ENCODE results near the gene UMOD.
"Not testable (repeated sequence)": the region's sequence is repeated elsewhere in the genome, so short reads cannot be mapped to it uniquely, and the experiment has no call there.

UMOD gene

DNA sequence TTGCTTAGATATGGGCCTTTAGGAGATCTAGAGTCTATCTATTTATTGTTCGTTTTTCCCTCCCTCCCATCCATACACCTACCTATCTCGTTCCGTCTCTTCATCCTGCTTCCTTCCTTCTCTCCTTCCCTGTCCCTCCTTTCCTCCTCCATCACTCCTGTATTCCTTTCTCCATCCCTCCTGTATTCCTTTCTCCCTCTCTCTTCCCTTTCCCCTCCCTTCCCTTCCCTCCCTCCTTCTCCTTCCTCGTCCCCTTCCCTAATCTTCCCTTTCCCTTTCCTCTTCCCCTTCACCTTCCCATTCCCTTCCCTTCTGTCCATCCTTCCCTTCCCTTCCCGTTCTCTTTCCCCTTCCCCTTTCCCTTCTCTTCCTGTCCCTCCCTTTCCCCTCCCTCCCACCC lies 35.8 kb downstream of the UMOD start:
- H3K9ac ChIP-seq (ENCODE audit: low read length): no peak overlapping the region
- no peaks in the 10 kb centered on the region for H3K4me1 ChIP-seq (ENCODE audit: control insufficient read depth, insufficient read depth, low read length)
- no peak overlapping the region for H3K4me3 ChIP-seq (ENCODE audit: low read length)
- H3K36me3 ChIP-seq (ENCODE audit: control insufficient read depth, insufficient read depth, low read length): no peaks in the 10 kb centered on the region
- H3K27me3 ChIP-seq (ENCODE audit: control insufficient read depth, insufficient read depth, low read length): no peaks in the 10 kb centered on the region
- no peak overlapping the region for H3K27ac ChIP-seq (ENCODE audit: low read depth, low read length)

- Histone ChIP-seq H3K4me3 (ENCODE audit: low read length) (no peak overlapping the region), H3K4me1 (ENCODE audit: control insufficient read depth, insufficient read depth, low read length) (no peaks in the 10 kb centered on the region), H3K36me3 (ENCODE audit: control insufficient read depth, insufficient read depth, low read length) (no peaks in the 10 kb centered on the region), H3K9ac (ENCODE audit: low read length) (no peak overlapping the region), H3K27ac (ENCODE audit: low read depth, low read length) (no peak overlapping the region), H3K27me3 (ENCODE audit: control insufficient read depth, insufficient read depth, low read length) (no peaks in the 10 kb centered on the region)
Measured at GRCh38 chr16:20315764-20316163, 36.8 kb downstream of the UMOD start.

DNA sequence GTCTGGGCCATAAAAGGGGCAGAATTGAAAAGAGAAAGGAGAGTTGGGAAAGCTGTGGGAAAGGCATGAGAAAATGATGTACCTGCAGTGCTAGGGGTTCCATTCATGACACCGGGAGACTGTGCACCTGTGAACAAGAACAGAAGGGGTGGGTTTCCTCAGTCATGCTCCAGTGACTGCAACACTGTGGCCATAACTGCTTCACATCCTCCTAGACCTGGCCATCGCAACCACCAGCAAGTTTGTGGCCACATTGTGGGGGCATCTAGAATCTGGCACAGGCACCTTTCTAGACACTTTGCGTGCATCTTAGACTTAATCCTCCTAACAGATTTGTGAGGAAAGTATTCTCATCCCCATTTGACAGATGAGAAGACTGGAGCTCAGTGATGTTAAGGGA lies 37.9 kb downstream of the UMOD start:
- Histone ChIP-seq H3K4me3 (ENCODE audit: low read length) (no peak overlapping the region), H3K9ac (ENCODE audit: low read length) (no peak overlapping the region), H3K4me1 (ENCODE audit: control insufficient read depth, insufficient read depth, low read length) (no peaks in the 10 kb centered on the region), H3K36me3 (ENCODE audit: control insufficient read depth, insufficient read depth, low read length) (no peaks in the 10 kb centered on the region), H3K27ac (ENCODE audit: low read depth, low read length) (no peak overlapping the region), H3K27me3 (ENCODE audit: control insufficient read depth, insufficient read depth, low read length) (no peaks in the 10 kb centered on the region)

DNA sequence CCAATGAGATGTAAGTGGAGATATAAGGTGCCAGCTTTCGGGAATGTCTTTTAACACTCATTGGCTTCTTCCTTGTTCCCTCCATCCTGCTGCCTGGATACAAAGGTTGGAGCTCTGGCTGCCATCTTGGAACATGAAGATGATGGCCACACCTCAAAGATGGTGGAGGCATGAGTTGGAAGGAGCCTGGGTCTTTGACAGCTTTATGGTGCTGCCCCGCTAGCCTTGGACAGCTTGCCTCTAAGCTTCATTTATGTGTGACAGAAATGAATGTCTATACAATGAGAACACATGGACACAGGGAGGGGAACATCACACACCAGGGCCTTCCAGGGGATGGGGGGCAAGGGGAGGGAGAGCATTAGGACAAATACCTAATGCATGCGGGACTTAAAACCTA lies 38.8 kb downstream of the UMOD start:
- Histone ChIP-seq H3K4me3 (ENCODE audit: low read length) (no peak overlapping the region), H3K36me3 (ENCODE audit: control insufficient read depth, insufficient read depth, low read length) (no peaks in the 10 kb centered on the region), H3K27ac (ENCODE audit: low read depth, low read length) (no peak overlapping the region), H3K9ac (ENCODE audit: low read length) (no peak overlapping the region), H3K4me1 (ENCODE audit: control insufficient read depth, insufficient read depth, low read length) (no peaks in the 10 kb centered on the region), H3K27me3 (ENCODE audit: control insufficient read depth, insufficient read depth, low read length) (no peaks in the 10 kb centered on the region)

DNA sequence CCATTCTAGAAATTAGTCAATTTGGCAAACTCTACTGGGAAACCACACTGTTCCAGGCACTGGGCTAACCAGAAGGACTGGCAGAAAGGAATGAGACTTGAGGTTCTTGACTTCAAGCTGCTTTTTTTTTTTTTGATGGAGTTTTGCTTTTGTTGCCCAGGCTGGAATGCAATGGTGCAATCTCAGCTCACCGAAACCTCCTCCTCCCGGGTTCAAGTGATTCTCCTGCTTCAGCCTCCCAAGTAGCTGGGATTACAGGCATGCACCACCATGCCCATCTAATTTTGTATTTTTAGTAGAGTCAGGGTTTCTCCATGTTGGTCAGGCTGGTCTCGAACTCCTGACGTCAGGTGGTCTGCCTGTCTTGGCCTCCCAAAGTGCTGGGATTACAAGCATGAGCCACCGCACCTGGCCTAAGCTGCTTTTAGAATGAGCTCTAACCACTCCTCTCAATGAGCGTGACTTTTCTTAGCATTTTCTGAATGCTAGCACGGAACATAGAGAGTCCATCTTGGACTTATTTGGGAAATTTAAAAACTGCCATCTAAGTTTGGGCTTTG lies 39.9 kb downstream of the UMOD start:
- H3K9ac ChIP-seq (ENCODE audit: low read length); H3K27ac ChIP-seq (ENCODE audit: low read depth, low read length); H3K27me3 ChIP-seq (ENCODE audit: control insufficient read depth, insufficient read depth, low read length); H3K4me1 ChIP-seq (ENCODE audit: control insufficient read depth, insufficient read depth, low read length); H3K36me3 ChIP-seq (ENCODE audit: control insufficient read depth, insufficient read depth, low read length); H3K4me3 ChIP-seq (ENCODE audit: low read length): not testable (repeated sequence)

DNA sequence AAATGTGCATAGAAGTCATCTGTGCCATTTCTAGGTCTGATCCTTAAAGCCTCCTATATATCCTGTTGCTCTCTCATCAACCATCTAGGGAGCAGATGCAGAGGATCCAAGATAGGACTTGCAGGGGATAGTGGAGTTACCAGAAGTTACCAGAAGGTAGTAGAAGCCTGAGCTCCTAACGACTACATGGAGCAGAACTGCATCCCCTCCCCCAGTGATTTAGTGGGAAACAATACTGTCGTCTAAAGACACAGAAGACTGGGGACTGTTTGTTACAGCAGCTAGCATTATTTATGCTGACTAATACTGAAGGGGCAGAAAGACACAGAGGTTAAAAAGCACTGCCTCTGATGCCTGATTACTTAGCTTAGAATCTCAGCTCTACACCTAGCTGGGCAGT lies 41.0 kb downstream of the UMOD start:
- Histone ChIP-seq H3K4me1 (ENCODE audit: control insufficient read depth, insufficient read depth, low read length) (no peaks in the 10 kb centered on the region), H3K4me3 (ENCODE audit: low read length) (no peak overlapping the region), H3K27ac (ENCODE audit: low read depth, low read length) (no peak overlapping the region), H3K27me3 (ENCODE audit: control insufficient read depth, insufficient read depth, low read length) (no peaks in the 10 kb centered on the region), H3K9ac (ENCODE audit: low read length) (no peak overlapping the region), H3K36me3 (ENCODE audit: control insufficient read depth, insufficient read depth, low read length) (no peaks in the 10 kb centered on the region)

- no peaks in the 10 kb centered on the region for H3K27me3 ChIP-seq (ENCODE audit: control insufficient read depth, insufficient read depth, low read length)
- no peaks in the 10 kb centered on the region for H3K36me3 ChIP-seq (ENCODE audit: control insufficient read depth, insufficient read depth, low read length)
- H3K9ac ChIP-seq (ENCODE audit: low read length): no peak overlapping the region
- no peak overlapping the region for H3K4me3 ChIP-seq (ENCODE audit: low read length)
- H3K4me1 ChIP-seq (ENCODE audit: control insufficient read depth, insufficient read depth, low read length): no peaks in the 10 kb centered on the region
- H3K27ac ChIP-seq (ENCODE audit: low read depth, low read length): no peak overlapping the region
Measured at GRCh38 chr16:20310421-20311395, 41.8 kb downstream of the UMOD start.

- H3K27ac ChIP-seq (ENCODE audit: low read depth, low read length): no peak overlapping the region
- no peak overlapping the region for H3K9ac ChIP-seq (ENCODE audit: low read length)
- no peaks in the 10 kb centered on the region for H3K27me3 ChIP-seq (ENCODE audit: control insufficient read depth, insufficient read depth, low read length)
Measured at GRCh38 chr16:20309786-20310185, 42.7 kb downstream of the UMOD start.

DNA sequence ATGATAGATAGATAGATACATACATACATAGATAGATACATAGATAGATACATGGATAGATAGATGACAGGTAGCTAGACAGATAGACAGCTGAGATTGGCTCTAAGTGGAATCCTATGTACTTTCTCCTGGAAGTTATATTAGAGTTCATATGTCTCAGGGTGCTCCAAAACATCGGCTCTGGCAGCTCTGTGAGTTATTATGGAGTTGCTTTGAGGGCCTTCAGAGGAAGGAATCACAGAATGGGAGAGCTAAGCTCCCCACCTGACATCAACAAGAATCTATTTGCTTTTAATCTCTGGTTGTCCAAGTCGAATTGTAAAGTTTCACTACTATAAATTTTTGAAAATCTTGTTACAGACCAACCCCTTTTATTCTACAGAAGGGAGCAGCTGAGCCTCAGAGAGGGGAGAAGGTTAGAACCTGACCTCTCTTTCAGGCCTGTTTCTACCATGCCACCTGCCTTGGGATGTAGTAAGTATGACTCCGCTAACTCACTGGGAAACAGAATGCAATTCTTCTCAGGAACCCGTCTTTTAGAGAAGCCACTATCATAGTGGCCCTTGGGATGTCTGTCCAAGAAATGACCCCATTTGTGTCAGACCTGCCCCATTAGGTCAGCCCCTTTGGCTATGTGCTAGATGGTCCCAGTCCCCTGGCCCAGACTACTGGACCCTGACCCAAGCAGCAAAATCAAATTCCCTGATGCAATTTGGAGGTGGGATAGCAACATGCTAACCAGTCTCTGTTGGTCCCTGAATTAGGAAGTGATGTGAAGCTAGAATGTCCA lies 43.5 kb downstream of the UMOD start:
- H3K36me3 ChIP-seq (ENCODE audit: control insufficient read depth, insufficient read depth, low read length): no peaks in the 10 kb centered on the region
- no peak overlapping the region for H3K9ac ChIP-seq (ENCODE audit: low read length)
- no peaks in the 10 kb centered on the region for H3K27me3 ChIP-seq (ENCODE audit: control insufficient read depth, insufficient read depth, low read length)
- no peak overlapping the region for H3K4me3 ChIP-seq (ENCODE audit: low read length)
- H3K27ac ChIP-seq (ENCODE audit: low read depth, low read length): no peak overlapping the region
- no peaks in the 10 kb centered on the region for H3K4me1 ChIP-seq (ENCODE audit: control insufficient read depth, insufficient read depth, low read length)

More at GRCh38 chr16:20309786-20310185, 42.7 kb downstream of the UMOD start:
- Histone ChIP-seq H3K4me3 (ENCODE audit: low read length) (no peak overlapping the region), H3K4me1 (ENCODE audit: control insufficient read depth, insufficient read depth, low read length) (no peaks in the 10 kb centered on the region), H3K36me3 (ENCODE audit: control insufficient read depth, insufficient read depth, low read length) (no peaks in the 10 kb centered on the region)

GRCh38 chr16:20308266-20308665 lies 44.2 kb downstream of the UMOD start:
- Histone ChIP-seq H3K36me3 (ENCODE audit: control insufficient read depth, insufficient read depth, low read length) (no peaks in the 10 kb centered on the region), H3K27me3 (ENCODE audit: control insufficient read depth, insufficient read depth, low read length) (no peaks in the 10 kb centered on the region), H3K4me3 (ENCODE audit: low read length) (no peak overlapping the region)

DNA sequence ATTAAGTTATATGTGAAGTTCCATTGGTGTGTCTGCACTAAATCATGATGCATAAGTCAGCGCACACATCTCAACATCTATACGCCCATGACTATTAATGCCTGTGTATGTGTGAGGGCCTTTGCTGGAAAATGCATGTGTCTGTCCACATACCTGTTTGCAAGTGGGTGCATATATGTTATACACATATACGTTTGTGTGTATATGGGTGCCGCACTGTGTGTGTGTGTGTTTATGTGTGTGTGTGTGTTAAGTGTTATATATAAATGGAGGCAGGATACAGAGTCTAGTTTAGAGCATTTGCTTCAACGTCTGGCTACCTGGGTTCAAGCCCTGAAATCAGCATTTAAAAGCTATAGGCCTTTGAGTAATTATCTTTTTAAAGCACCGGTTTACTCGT lies 44.7 kb downstream of the UMOD start:
- no peak overlapping the region for H3K4me3 ChIP-seq (ENCODE audit: low read length)
- no peaks in the 10 kb centered on the region for H3K4me1 ChIP-seq (ENCODE audit: control insufficient read depth, insufficient read depth, low read length)
- no peak overlapping the region for H3K9ac ChIP-seq (ENCODE audit: low read length)
- H3K27ac ChIP-seq (ENCODE audit: low read depth, low read length): no peak overlapping the region
- H3K36me3 ChIP-seq (ENCODE audit: control insufficient read depth, insufficient read depth, low read length): no peaks in the 10 kb centered on the region
- H3K27me3 ChIP-seq (ENCODE audit: control insufficient read depth, insufficient read depth, low read length): no peaks in the 10 kb centered on the region

More at GRCh38 chr16:20308266-20308665, 44.2 kb downstream of the UMOD start:
- no peaks in the 10 kb centered on the region for H3K4me1 ChIP-seq (ENCODE audit: control insufficient read depth, insufficient read depth, low read length)
- H3K9ac ChIP-seq (ENCODE audit: low read length): no peak overlapping the region
- no peak overlapping the region for H3K27ac ChIP-seq (ENCODE audit: low read depth, low read length)

DNA sequence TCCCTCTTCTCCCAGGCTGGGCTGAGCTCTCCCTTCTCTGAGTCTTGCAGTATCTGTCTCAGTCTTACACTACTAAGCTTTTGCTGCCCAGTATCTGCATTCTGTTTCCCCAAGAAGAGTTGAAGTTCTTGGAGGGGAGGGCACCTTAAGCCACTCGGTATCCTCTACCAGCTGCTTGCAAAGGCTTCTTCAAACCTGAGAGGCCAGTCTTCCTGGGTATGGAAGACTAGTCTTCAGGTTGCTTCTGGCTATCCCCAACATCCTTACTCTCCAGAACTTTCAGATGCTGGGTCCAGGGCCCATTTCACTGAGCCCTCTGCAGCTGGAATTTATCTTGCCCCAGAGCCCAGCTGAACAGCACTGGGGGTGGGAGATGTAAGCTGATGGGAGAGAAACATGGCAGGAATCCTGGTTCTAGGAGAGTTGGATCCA lies 45.3 kb downstream of the UMOD start:
- H3K27ac ChIP-seq (ENCODE audit: low read depth, low read length): no peak overlapping the region
- H3K27me3 ChIP-seq (ENCODE audit: control insufficient read depth, insufficient read depth, low read length): no peaks in the 10 kb centered on the region
- no peaks in the 10 kb centered on the region for H3K36me3 ChIP-seq (ENCODE audit: control insufficient read depth, insufficient read depth, low read length)
- H3K4me1 ChIP-seq (ENCODE audit: control insufficient read depth, insufficient read depth, low read length): no peaks in the 10 kb centered on the region
- no peak overlapping the region for H3K4me3 ChIP-seq (ENCODE audit: low read length)
- H3K9ac ChIP-seq (ENCODE audit: low read length): no peak overlapping the region
